NCI-H2081 treated with DMSO at 0.1 percent for 48 hours (cell line): Measurements from ENCODE around the gene ABHD3.
"Not testable (repeated sequence)": the region's sequence is repeated elsewhere in the genome, so short reads cannot be mapped to it uniquely, and the experiment has no call there.

ENCODE experiments used
- DNase-seq: peaks from one replicate; lab custom pipeline; 2025; lab: John Stamatoyannopoulos, UW

The ABHD3 gene

GRCh38 chr18:21704603-21705364, at the start of gene ABHD3:
Gene ABHD3 (minus strand): TSS chr18:21704774. CDS start chr18:21704665, 109 bp downstream.
- DNase-seq = peak; percentile 27

DNA sequence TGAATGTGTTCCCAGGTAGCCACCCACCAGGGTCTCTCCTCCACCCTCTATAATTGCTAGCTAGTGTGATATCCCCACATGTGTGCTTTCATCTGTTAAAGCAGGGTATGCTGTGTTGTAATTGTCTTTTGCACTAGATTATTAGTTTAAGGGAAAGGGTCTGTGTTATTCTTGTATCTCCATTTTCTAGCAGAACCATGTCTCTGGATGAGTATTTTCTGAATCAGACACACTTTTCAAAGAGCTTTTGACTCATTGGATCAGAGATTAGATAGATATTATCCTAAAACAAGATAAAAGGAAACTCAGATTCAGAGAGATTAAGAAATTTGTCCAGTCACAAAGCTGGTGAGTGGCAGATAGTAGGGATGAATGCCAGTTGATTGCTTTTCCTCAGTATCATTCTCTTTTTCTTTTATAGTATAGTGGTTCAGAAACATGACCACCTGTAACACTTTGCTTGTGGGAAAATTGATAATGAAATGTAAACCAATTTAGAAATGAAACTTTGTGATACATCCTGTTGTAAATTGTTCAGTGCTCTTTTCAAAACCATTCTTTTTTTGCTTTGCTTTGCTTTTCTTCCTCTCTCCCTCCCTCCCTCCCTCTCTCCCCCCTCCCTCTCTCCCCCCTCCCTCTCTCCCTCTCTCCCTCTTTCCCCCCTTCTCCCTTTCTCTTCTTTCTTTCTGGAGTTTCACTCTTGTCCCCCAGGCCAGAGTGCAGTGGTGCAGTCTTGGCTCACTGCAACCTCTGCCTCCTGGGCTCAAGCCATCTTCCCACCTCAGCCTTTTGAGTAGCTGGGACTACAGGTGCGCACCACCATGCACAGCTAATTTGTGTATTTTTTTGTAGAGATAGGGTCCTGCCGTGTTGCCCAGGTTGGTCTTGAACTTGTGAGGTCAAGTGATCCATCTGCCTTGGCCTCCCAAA, 43.5 kb upstream of the ABHD3 start:
- no peak for DNase-seq

DNA sequence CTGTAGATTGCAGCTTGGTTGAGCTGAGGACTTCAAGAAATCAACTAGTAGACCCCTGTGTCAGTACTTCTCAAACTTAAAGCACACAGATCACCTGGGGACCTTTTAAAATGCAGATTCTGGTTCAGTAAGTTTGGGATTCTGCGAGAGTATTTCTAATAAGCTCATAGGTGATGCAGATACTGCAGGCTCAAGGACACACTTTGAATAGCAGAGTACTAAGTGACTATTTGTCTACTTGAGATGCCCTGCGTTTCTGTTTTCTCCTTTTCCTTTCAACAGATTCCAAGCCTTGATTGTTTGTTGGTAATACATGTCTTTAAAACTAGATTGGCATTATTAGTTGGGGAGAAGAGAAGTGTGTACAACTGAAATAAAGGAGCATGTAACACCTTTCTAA, 42.7 kb upstream of the ABHD3 start:
- DNase-seq = no peak

DNA sequence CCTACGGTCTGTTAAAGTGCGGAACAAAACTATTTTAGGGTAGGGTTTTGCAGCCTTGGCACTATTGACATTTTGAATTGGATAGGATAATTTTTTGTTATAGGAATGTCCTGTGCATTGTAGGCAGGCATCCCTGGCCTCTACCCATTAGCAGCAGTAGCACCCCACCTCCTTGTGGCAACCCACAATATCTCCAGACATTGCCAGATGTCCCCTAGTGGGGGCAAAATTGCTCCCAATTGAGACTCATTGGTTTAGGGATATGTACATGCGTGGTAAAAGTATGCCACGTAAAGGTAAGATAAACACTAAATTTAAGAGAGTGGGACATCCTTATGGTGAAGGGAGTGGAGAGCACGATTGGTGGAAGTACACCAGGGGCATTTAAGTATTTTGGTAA, 40.7 kb upstream of the ABHD3 start:
- DNase-seq = no peak

GRCh38 chr18:21743166-21743832, 38.7 kb upstream of the ABHD3 start:
- DNase-seq = no peak

DNA sequence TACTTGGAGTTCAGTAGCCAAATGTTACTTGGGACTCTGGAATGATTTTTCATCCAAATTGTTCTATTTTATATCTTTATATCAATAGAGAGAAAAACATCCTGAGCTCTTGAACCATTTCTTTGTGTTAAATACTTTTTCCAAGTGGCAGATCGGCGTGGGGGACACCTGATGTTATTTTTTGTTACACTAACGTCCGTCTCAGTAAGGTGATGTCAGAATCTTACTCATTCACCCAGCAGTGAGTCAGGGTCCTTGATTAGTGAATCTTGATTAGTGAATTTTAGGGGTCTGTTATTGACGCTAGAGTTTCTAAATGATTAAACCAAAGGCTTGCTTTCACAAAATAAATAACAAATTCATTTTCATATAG, 37.7 kb upstream of the ABHD3 start:
- no peak for DNase-seq

DNA sequence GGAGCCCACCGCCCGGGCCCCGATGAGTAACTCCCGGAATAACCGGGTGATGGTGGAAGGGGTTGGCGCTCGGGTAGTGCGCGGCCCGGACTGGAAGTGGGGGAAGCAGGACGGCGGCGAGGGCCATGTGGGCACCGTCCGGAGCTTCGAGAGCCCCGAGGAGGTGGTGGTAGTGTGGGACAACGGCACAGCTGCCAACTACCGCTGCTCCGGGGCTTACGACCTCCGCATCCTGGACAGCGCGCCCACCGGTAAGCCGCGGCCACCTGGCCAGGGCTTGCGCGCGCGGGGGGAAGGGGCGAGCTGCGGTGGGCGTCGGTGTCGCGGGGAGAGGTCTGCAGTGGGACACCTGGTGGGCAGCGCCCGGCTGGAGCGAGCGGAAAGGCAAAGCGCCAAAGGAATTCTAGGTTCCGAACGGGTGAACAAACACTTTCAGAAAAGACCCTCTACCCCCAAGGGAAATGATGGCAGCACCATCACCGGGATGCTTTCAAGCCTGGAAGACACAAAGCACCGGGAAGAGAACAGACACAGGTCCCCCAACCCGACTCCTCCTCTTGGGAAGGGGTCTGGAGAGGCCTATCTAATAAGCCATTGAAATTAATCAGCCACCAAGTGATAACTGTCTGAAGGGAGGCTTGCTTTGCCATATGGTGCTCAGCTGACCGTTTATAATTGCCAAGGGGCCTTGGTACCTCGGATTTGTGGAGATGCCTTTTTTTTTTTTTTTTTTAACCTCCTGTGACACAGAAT, 37.2 kb upstream of the ABHD3 start:
- no peak for DNase-seq

DNA sequence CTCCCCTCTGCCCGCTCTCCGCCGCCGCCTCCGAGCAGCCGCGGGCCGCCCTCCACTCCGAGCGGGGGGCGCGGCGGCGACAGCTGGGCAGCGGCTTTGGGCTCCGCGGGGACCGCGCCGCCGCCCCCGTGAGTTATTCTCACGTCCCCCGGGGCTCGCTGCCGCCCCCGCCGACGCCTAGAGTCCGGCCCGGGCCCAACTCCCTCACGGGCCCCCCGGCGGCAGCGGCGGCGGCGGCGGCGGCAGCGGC, 36.7 kb upstream of the ABHD3 start:
- no peak for DNase-seq

GRCh38 chr18:21740538-21741311, 36.2 kb upstream of the ABHD3 start, which contains the start of gene MIB1:
Gene MIB1 (plus strand): TSS chr18:21740792. CDS start chr18:21741584, 792 bp downstream.
- DNase-seq = peak; percentile 81

DNA sequence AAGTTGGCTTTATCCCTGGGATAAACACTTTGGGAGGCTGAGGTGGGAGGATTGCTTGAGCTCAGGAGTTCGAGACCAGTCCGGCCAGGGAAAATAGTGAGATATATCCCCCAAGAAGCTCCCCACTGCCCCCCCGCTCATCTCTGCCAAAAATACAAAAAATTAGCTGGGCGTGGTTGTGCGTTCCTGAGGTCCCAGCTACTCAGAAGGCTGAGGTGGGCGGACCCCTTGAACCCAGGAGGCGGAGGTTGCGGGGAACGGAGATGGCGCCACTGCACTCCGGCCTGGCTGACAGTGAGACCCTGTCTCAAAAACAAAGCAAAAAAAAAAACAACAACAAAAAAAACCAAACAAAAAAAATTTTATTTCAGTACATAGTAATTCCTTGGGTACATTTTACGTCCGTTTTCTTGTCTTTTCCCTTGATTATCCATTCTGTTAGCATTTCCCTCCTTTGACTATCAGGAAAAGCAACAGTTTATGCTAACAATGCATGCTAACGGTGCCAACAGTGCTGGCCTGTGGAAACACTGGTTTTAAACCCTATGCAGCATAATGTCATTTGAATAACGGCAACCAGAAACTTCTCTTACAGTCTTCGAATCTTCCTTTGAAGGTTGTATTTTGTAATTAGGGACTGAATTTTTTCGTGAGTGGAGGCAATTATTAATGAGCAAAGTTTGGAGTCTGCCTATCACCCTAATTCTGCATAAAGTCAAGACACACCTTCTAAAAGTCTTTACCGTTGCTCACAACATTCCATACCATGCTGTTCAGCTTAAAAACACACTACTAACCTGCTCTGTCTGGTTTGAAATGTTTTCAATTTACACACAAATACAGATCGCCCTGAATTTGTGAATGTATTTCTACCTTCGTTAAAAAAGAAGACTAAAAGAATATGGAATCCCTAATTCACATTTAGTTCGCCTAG, 35.3 kb upstream of the ABHD3 start:
- DNase-seq = no peak

GRCh38 chr18:21736926-21737325, 32.4 kb upstream of the ABHD3 start:
- DNase-seq = not testable (repeated sequence)

DNA sequence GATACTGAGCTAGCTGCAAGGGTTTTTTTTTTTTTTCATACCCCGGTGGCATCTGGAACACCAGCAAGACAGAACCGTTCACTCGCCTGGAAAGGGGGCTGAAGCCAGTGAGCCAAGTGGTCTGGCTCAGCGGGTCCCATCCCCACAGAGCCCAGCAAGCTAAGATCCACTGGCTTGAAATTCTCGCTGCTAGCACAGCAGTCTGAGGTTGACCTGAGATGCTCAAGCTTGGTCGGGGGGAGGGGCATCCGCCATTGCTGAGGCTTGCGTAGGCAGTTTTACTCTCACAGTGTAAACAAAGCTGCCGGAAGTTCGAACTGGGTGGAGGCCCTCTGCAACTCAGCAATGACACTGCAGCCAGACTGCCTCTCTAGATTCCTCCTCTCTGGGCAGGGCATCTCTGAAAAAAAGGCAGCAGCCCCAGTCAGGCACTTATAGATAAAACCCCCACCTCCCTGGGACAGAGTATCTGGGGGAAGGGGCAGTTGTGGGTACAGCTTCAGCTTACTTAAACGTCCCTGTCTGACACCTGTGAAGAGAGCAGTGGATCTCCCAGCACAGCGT, 31.0 kb upstream of the ABHD3 start:
- DNase-seq = no peak

DNA sequence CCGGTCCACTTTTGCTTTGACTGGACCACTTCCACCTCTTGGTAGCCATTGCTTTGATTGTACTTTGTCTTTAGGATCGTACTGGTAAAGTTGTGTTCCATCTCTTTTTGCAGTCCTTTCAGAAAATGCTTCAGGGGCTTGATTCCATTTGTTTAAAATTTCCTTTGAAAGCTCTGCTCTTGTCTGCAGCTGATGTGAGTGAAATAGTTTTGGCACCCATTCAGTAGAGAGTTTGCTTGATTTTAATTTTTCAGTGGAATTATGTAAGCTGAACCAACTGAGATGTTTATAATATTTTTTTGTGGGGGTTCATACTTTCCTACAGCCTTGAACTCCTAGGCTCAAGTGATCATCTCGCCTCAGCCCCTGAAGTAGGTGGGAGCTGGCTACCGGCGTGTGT, 28.4 kb upstream of the ABHD3 start:
- no peak for DNase-seq

- no peak for DNase-seq
These were observed 23.1 kb upstream of the ABHD3 start for GRCh38 chr18:21727702-21728101.

DNA sequence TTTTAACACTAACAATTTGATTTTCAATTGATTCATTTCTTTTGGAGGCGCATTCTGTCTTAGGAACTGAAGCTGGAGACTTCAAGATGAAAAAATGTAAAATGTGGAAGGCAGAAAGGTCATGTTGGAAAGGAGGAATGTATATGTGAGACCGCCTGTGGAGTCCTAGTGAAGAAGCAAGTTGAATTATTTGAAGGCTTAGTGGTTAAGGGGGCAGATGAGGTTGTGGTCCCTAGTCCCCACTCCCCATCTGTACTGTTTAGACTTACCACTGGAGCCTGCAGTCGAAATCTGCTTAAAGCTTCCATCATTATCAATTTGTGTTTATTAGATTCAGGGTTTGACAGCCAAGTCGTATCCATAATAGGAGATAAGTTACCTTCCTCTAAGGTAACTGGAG, 20.6 kb upstream of the ABHD3 start:
- DNase-seq = no peak

- no peak for DNase-seq
These were observed 18.1 kb upstream of the ABHD3 start for GRCh38 chr18:21722687-21723086.

- no peak for DNase-seq
These were observed 9.9 kb upstream of the ABHD3 start for GRCh38 chr18:21714474-21714873.

GRCh38 chr18:21707130-21707529, 2.6 kb upstream of the ABHD3 start:
- not testable (repeated sequence) for DNase-seq

- no peak for DNase-seq
These were observed 1.9 kb upstream of the ABHD3 start for GRCh38 chr18:21706386-21706865.
